Stimulated activated CD8-positive, alpha-beta memory T cell treated with anti-CD3 and anti-CD28 coated beads, Interleukin-4, amount 100 ng/mL, for 48 hours (primary cell): ENCODE data around the gene LILRB5.
A peak's percentile ranks its signal among the peaks of the same experiment; 100 is the strongest.
"Not testable (repeated sequence)": the region's sequence is repeated elsewhere in the genome, so short reads cannot be mapped to it uniquely, and the experiment has no call there.

Experiments
- DNase-seq: peaks from one replicate; pipeline ENCODE4 v3.0.0-alpha.2; 2020

The LILRB5 gene

GRCh38 chr19:54274516-54274915 lies 17.4 kb upstream of the LILRB5 start:
- DNase-seq: not testable (repeated sequence)

GRCh38 chr19:54273821-54274220 lies 16.7 kb upstream of the LILRB5 start:
- DNase-seq: no peak

- DNase-seq: not testable (repeated sequence)
These were observed 15.1 kb upstream of the LILRB5 start for GRCh38 chr19:54272181-54272580.

- not testable (repeated sequence) for DNase-seq
These were observed 14.5 kb upstream of the LILRB5 start for GRCh38 chr19:54271587-54271986.

- DNase-seq: no peak
These were observed 14.0 kb upstream of the LILRB5 start for GRCh38 chr19:54271106-54271505.

- DNase-seq: no peak
These were observed 11.9 kb upstream of the LILRB5 start for GRCh38 chr19:54268936-54269335.

- peak; percentile 90 for DNase-seq
These were observed 9.1 kb upstream of the LILRB5 start for GRCh38 chr19:54266133-54266532.

- DNase-seq: no peak
These were observed 5.4 kb upstream of the LILRB5 start for GRCh38 chr19:54262470-54262869.

GRCh38 chr19:54262066-54262465 lies 5.0 kb upstream of the LILRB5 start:
- DNase-seq: no peak

- DNase-seq: no peak
These were observed 590 bp downstream of the LILRB5 start for GRCh38 chr19:54256250-54257115.

- DNase-seq: no peak
These were observed 1.8 kb downstream of the LILRB5 start for GRCh38 chr19:54255105-54255775.

GRCh38 chr19:54254195-54254906 lies 2.7 kb downstream of the LILRB5 start:
- no peak for DNase-seq

GRCh38 chr19:54253331-54254194 lies 3.5 kb downstream of the LILRB5 start:
- no peak for DNase-seq

- no peak for DNase-seq
These were observed 4.2 kb downstream of the LILRB5 start for GRCh38 chr19:54252845-54253244.

- no peak for DNase-seq
These were observed 4.8 kb downstream of the LILRB5 start for GRCh38 chr19:54252243-54252642.

GRCh38 chr19:54248016-54248601 lies 9.0 kb downstream of the LILRB5 start:
- peak; percentile 75 for DNase-seq

- no peak for DNase-seq
These were observed 9.8 kb downstream of the LILRB5 start for GRCh38 chr19:54247106-54247930.

- DNase-seq: no peak
These were observed 11.1 kb downstream of the LILRB5 start for GRCh38 chr19:54245936-54246335.

GRCh38 chr19:54243809-54244208 lies 13.3 kb downstream of the LILRB5 start:
- DNase-seq: not testable (repeated sequence)

- DNase-seq: not testable (repeated sequence)
These were observed 14.4 kb downstream of the LILRB5 start, which contains the start of gene LILRA6 for GRCh38 chr19:54242646-54243045. LILRA6 (minus strand) TSS chr19:54242790.

- DNase-seq: not testable (repeated sequence)
These were observed 14.8 kb downstream of the LILRB5 start for GRCh38 chr19:54242234-54242633.
